GM21526 (cell line): ENCODE data around the gene DEPP1.

Experiments
- ATAC-seq: cut with Tn5 transposase; IDR thresholded peaks from one replicate; pipeline ENCODE4 v1.9.1; 2021; ENCODE audit warnings: moderate library complexity; ENCODE audit not compliant: unreplicated experiment, low FRiP score

DEPP1 gene

GRCh38 chr10:44956226-44956625 is 22.4 kb downstream of the DEPP1 start:
- ATAC-seq = no peak

DNA sequence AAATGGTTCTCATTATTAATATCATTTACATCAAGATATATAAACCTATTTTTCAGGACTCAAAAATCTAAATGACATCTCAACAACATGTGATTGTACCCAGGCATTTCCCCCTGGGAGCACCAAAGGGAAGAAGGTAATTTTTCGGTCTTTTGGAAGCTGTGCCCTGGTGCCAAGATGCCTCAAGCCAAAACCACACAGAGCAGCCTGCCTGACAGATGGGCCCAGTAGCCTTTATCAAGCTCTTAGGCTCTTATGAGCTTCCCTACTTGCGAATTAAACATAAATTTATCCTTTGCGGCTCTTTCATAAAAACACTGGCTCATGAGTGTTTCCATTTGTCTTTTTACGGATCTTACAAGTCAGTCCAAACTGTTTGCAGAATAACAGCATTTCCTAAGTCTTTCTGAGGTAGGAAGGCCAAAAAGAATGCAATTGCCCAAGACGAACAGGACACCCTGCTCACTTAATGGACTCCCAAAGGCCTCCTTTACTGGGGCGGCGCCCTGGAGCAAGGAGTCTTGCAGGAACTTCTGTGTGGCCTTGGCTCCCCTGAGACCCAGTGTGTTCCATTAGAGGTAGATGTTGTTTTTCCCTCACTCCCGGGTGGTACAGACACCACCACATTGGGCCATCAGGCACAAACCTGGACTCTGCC is 23.1 kb downstream of the DEPP1 start:
- ATAC-seq = no peak

DNA sequence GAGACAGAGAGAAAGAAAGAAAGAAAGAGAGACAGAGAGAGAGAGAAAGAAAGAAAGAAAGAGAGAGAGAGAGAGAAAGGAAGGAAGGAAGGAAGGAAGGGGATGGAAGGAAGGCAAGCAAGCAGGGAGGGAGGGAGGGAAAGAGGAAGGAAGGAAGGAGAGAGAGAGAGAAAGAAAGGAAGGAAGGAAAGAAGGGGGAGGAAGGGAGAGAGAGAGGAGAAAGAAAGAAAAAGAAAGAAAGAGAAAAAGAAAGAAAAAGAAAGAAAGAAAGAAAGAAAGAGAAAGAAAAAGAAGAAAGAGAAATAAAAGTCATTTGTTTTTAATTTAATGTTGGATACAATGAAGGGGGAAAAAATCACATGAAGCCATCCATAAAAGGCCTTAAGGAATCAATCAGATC is 23.6 kb downstream of the DEPP1 start:
- no peak for ATAC-seq

- no peak for ATAC-seq
Observed at GRCh38 chr10:44954042-44954441, 24.6 kb downstream of the DEPP1 start.

- ATAC-seq = no peak
Observed at GRCh38 chr10:44952779-44953231, 25.8 kb downstream of the DEPP1 start.

- no peak for ATAC-seq
Observed at GRCh38 chr10:44951576-44952226, 26.9 kb downstream of the DEPP1 start.

GRCh38 chr10:44950326-44951225 is 28.0 kb downstream of the DEPP1 start:
- ATAC-seq = no peak

- ATAC-seq = no peak
Observed at GRCh38 chr10:44949915-44950314, 28.7 kb downstream of the DEPP1 start.

DNA sequence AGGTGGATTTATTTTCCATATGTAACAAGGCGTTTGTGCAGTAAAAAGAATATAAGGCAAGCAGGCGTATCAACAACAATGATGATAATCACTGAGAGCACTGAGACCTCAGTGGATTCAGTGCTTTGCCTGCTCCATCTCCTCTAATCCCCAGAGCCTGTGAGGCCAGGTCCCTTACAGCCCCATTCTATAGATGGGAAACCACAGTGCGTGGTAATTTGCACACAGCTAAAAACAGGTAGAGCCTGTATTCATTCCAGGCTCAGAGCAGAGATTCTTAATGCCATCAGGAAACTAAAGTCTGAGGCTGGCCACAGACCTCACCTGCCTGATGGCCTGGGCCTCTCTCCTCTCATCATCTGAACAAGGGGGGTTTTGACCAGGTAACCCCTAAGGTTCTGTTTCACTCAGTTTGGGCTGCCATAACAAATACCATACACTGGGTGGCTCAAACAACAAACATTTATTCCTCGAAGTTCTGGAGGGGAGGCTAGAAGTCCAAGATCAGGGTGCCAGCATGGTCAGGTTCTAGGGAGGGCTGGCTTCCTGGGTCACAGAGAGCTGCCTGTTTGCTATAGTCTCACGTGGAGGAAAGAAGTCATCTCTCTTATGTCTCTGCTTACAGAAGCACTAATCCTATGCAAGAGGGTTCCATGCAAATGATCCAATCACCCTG is 29.3 kb downstream of the DEPP1 start:
- ATAC-seq = no peak

DNA sequence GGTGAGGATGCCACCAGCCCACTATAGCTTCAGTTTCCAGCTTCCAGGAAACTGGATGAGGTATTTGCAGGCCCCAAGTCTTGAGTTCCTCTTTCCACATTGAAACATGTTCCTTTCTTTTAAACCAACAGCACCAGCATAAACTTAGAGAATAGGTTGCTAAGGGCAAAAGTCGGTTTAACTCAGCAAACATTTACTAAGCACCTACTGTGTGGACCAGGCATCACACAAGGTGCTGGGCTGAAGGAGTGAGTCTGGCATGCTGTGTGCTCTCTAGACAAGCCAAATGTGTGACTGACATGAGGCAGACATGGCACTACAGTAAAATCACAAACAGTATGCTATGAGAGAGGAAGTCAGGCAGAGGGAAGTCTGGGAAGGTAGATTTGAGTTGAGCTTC is 30.0 kb downstream of the DEPP1 start:
- no peak for ATAC-seq

- ATAC-seq = peak; percentile 50
Observed at GRCh38 chr10:44947371-44948152, 31.0 kb downstream of the DEPP1 start.

- ATAC-seq = no peak
Observed at GRCh38 chr10:44946205-44946604, 32.4 kb downstream of the DEPP1 start.

GRCh38 chr10:44944354-44944753 is 34.3 kb downstream of the DEPP1 start:
- no peak for ATAC-seq

DNA sequence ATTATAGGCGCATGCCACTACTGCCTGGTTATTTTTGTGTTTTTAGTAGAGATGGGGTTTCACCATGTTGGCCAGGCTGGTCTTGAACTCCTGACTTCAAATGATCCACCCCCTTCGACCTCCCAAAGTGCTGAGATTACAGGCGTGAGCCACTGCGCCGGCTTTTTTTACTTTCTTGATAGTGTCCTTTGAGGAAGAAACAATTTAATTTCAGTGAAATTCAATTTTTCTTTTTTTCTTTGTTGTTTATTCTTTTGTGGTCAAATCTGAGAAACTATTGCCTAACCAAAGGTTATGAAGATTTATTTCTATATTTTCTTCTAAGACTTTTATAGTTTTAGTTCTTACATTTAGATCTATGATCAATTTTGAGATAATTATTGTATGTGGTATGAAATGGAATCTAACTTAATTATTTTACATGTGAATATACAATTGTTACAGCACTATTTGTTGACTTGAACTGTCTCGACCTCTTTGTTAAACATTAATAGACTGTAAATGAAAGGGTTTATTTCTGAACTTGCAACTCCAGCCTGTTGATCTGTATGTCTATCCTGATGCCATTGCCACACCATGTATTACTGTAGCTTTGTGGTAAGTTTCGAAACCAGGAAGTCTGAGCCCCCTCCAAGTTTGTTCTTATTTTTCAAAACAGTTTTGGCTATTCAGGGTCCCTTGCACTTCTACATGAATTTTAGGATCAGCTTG is 38.8 kb downstream of the DEPP1 start:
- ATAC-seq = no peak

DNA sequence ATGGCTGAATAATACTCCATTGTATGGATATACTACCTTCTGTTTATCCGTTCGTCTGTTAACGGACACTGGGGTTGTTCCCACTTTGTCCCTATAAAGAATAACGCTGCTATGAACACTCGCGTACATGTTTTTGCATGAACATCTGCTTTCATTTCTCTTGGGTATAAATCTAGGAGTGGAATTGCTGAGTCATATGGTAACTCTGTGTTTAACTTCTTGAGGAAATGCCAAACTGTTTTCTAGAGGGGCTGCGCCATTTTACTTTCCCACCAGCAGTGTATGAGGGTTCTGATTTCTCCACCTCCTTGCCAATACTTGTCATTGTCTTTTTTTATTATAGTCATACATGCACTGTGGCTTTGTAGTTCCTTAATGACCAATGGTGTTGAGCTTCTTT is 39.7 kb downstream of the DEPP1 start:
- ATAC-seq = no peak

GRCh38 chr10:44937196-44938005 is 41.2 kb downstream of the DEPP1 start:
- ATAC-seq = no peak

- no peak for ATAC-seq
Observed at GRCh38 chr10:44936314-44936975, 42.2 kb downstream of the DEPP1 start.

GRCh38 chr10:44935966-44936295 is 42.7 kb downstream of the DEPP1 start:
- ATAC-seq = no peak
